MM.1S (cell line): Measurements from ENCODE around the gene TCF3.

Source experiments
- CTCF ChIP-seq: fragments of 300-600 bp; sonication (generic); IDR thresholded peaks from 2 replicates; pipeline ENCODE4 v1.5.1; 2016; ENCODE audit warnings: antibody characterized with exemption, low read length, mixed read lengths
- EZH2 ChIP-seq: fragments of 300-600 bp; sonication (generic); optimal IDR thresholded peaks from 2 replicates; pipeline ENCODE3; 2017; ENCODE audit warnings: low read depth, mild to moderate bottlenecking, antibody characterized with exemption, low read length, mixed read lengths
- EZH2phosphoT487 ChIP-seq: fragments of 300-600 bp; sonication (generic); IDR thresholded peaks from 2 replicates; pipeline ENCODE4 v1.6.1; 2018; ENCODE audit warnings: antibody characterized with exemption, low read length

DNA sequence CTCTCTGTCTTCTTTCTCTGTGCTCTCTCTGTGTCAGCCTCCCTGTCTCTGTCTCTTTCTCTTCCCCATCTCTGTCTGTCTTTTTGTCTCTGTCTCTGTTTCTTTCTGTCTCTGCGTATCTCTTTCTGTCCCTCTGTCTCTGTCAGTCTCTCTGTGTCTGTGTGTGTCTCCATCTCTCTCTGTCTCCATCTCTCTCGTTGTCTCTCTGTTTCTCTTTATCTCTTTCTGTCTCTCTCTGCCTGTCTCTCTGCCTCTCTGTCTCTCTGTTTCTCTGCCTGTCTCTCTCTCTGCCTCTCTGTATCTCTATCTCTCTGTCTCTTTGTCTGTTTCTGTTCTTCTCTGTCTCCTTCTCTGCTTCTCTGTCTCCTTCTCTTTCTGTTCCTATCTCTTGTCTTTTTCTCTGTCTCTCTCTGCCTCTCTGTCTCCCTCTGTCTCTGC is 15.7 kb upstream of the TCF3 start:
- TF ChIP-seq CTCF (no peak), EZH2 (no peak), EZH2phosphoT487 (no peak)
